Caco-2 (cell line): ENCODE results near the gene NFIC. TPM values are rescaled to one million over a fixed set of nuclear protein-coding genes. Genes with fewer than 3 reads are reported as not detected.

Experiments used
- BruUV-seq: library from RNA; stranded (reverse); fragments of 400-500 nt; replicated peaks from 2 replicates; lab custom pipeline; 2021; lab: Mats Ljungman, UMichigan
- CTCF ChIA-PET: fragments of 300-600 bp; sonication (Branson Sonifier 250); formaldehyde crosslinking; loops from one replicate; lab custom pipeline; 2022; ENCODE audit warnings: antibody characterized with exemption; lab: Charles Lee
- POLR2A ChIA-PET: fragments of 300-600 bp; sonication (Branson Sonifier 250); formaldehyde crosslinking; loops from one replicate; lab custom pipeline; 2022; ENCODE audit warnings: antibody characterized with exemption; lab: Charles Lee
- DNase-seq, 2 experiments: peaks; one replicate each; pipeline versions ENCODE4 v3.0.0 to v3.0.0-alpha.2; 2020 to 2022
- H3K27me3 ChIP-seq: replicated peaks from 2 replicates; pipeline ENCODE4 v1.6.0; 2011; ENCODE audit warnings: low read length; ENCODE audit not compliant: control insufficient read depth, insufficient read depth
- H3K36me3 ChIP-seq: 2 replicates; pipeline ENCODE4 v1.5.1; 2011; ENCODE audit warnings: low read length; ENCODE audit not compliant: control insufficient read depth, insufficient read depth
- H3K4me1 ChIP-seq: fragments of 250-450 bp; sonication (Bioruptor Pico); 2 replicates; pipeline ENCODE4 v1.5.1; 2020; ENCODE audit warnings: mild to moderate bottlenecking
- H3K4me3 ChIP-seq: 2 replicates; pipeline ENCODE4 v1.5.1; 2011; ENCODE audit warnings: low read depth, mild to moderate bottlenecking, control low read depth, low read length
- H3K9me3 ChIP-seq: fragments of 250-450 bp; sonication (Bioruptor Pico); 2 replicates; pipeline ENCODE4 v1.5.1; 2020; ENCODE audit warnings: mild to moderate bottlenecking, moderate library complexity
- H3K27ac Mint-ChIP-seq: one replicate; pipeline ENCODE4 v1.8.0; 2022; ENCODE audit warnings: mixed read lengths; ENCODE audit not compliant: unreplicated experiment
- H3K27me3 Mint-ChIP-seq: one replicate; pipeline ENCODE4 v1.8.0; 2022; ENCODE audit warnings: mixed read lengths; ENCODE audit not compliant: insufficient read depth, unreplicated experiment
- H3K36me3 Mint-ChIP-seq: one replicate; pipeline ENCODE4 v1.8.0; 2022; ENCODE audit warnings: mild to moderate bottlenecking, mixed read lengths; ENCODE audit not compliant: insufficient read depth, unreplicated experiment
- H3K4me1 Mint-ChIP-seq: one replicate; pipeline ENCODE4 v1.8.0; 2022; ENCODE audit warnings: low read depth, mixed read lengths; ENCODE audit not compliant: unreplicated experiment
- H3K4me3 Mint-ChIP-seq: one replicate; pipeline ENCODE4 v1.8.0; 2022; ENCODE audit warnings: mild to moderate bottlenecking, moderate library complexity, mixed read lengths; ENCODE audit not compliant: unreplicated experiment
- H3K9me3 Mint-ChIP-seq: one replicate; pipeline ENCODE4 v1.8.0; 2022; ENCODE audit warnings: mixed read lengths; ENCODE audit not compliant: unreplicated experiment
- intact Hi-C: fragments of 100-400 bp; cut with micrococcal nuclease; formaldehyde crosslinking; loops from one replicate; pipeline ENCODE4 v1.10.0; 2022; ENCODE audit not compliant: unreplicated experiment
- total RNA-seq: library from RNA; stranded (reverse); gene quantifications from 2 replicates; pipeline ENCODE4 v1.2.3, GENCODE V29; 2022
- TF ChIP-seq, protein P1 (sequence below), 2 experiments: fragments of 200-600 bp in 1 of 2; IDR thresholded peaks; 1 replicate in 1 of 2; 2 replicates in 1 of 2; pipeline versions ENCODE4 v1.5.1 to v1.8.0; 2011 to 2022; ENCODE audit warnings: antibody characterized with exemption in 1 of 2, control low read depth in 1 of 2, inconsistent platforms in 1 of 2, low read depth in 1 of 2, low read length in 1 of 2, mild to moderate bottlenecking in 1 of 2, moderate library complexity in 1 of 2; ENCODE audit not compliant: insufficient read depth in 1 of 2, severe bottlenecking in 1 of 2, unreplicated experiment in 1 of 2

Gene NFIC
- total RNA-seq, 1 experiment from 2014 or later, result 5.1 TPM

DNA sequence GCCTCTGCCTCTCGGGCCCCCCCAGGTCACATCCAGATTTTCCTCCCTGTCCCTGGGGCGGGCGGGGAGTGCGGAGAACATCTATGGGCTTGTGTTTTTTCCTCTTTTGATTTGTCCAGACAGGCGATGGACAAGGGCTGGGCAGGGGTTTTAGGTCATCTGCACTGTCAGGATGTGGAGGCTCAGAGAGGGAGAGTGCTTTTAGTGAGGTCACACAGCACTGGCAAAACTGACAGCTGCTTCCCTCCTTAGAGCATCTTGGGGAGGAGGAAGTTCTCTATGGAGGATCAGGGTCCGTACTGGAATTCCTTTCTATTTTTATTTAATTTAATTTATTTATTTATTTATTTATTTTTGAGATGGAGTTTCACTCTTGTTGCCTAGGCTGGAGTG is 38.9 kb downstream of the NFIC start:
- no peak for DNase-seq
- Histone ChIP-seq H3K4me3 (no peak overlapping the region), H3K9me3 (no peaks in the 10 kb centered on the region), H3K4me1 (no peaks in the 10 kb centered on the region), H3K27me3 (no peaks in the 10 kb centered on the region), H3K36me3 (no peaks in the 10 kb centered on the region)
- CTCF ChIA-PET, result no interaction called here
- POLR2A ChIA-PET, result no interaction called here
- Mint-ChIP-seq H3K4me3 (no peak overlapping the region), H3K36me3 (no peaks in the 10 kb centered on the region), H3K27me3 (peaks cover 3% of the 10 kb centered on the region), H3K4me1 (no peaks in the 10 kb centered on the region), H3K9me3 (no peaks in the 10 kb centered on the region), H3K27ac (no peak overlapping the region)
- BruUV-seq, result no TSS peak
- TF ChIP-seq, protein P1, sequence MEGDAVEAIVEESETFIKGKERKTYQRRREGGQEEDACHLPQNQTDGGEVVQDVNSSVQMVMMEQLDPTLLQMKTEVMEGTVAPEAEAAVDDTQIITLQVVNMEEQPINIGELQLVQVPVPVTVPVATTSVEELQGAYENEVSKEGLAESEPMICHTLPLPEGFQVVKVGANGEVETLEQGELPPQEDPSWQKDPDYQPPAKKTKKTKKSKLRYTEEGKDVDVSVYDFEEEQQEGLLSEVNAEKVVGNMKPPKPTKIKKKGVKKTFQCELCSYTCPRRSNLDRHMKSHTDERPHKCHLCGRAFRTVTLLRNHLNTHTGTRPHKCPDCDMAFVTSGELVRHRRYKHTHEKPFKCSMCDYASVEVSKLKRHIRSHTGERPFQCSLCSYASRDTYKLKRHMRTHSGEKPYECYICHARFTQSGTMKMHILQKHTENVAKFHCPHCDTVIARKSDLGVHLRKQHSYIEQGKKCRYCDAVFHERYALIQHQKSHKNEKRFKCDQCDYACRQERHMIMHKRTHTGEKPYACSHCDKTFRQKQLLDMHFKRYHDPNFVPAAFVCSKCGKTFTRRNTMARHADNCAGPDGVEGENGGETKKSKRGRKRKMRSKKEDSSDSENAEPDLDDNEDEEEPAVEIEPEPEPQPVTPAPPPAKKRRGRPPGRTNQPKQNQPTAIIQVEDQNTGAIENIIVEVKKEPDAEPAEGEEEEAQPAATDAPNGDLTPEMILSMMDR (IDR thresholded peaks at IDR 0.05; ENCODE audit: insufficient read depth in 1 of 2, low read depth in 1 of 2, low read length in 1 of 2, severe bottlenecking in 1 of 2, unreplicated experiment in 1 of 2), result no peak
- intact Hi-C loops, result no loop called here

DNA sequence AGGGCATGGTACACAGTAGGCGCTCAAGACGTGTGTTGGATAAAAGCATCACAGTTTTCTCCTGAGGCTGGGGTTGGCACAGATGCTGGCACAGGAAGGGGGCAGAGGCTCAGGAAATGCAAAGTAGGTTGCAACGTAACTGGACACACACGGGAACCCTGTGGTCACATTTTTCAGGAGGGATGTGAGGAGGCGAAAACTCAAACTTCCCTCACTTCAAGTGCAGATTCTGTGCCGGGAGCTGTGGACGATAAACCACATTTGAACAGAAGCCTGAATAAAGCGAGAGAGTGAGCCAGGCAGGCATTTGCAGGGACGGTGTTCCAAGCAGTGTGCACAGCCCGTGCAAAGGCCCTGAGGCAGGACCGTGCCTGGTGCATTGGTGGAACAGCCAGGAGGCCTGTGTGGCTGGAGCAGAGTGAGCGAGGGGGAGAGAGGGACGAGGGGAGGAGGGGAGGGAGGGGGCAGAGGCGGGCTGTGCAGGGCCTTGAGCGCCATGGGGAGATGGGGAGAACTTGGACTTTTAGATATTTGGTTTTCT is 40.3 kb downstream of the NFIC start:
- Mint-ChIP-seq H3K27ac (no peak overlapping the region), H3K27me3 (no peaks in the 10 kb centered on the region), H3K36me3 (no peaks in the 10 kb centered on the region), H3K4me1 (no peaks in the 10 kb centered on the region), H3K4me3 (no peak overlapping the region), H3K9me3 (no peaks in the 10 kb centered on the region)
- ChIA-PET CTCF (no interaction called here), POLR2A (no interaction called here)
- DNase-seq, result no peak
- no peaks in the 10 kb centered on the region for H3K4me1 ChIP-seq
- intact Hi-C loops, result no loop called here
- H3K27me3 ChIP-seq, result no peaks in the 10 kb centered on the region
- TF ChIP-seq, protein P1 (IDR thresholded peaks at IDR 0.05; ENCODE audit: insufficient read depth in 1 of 2, low read depth in 1 of 2, low read length in 1 of 2, severe bottlenecking in 1 of 2, unreplicated experiment in 1 of 2), result no peak
- BruUV-seq, result no TSS peak
- no peak overlapping the region for H3K4me3 ChIP-seq
- H3K9me3 ChIP-seq, result no peaks in the 10 kb centered on the region
- no peaks in the 10 kb centered on the region for H3K36me3 ChIP-seq

DNA sequence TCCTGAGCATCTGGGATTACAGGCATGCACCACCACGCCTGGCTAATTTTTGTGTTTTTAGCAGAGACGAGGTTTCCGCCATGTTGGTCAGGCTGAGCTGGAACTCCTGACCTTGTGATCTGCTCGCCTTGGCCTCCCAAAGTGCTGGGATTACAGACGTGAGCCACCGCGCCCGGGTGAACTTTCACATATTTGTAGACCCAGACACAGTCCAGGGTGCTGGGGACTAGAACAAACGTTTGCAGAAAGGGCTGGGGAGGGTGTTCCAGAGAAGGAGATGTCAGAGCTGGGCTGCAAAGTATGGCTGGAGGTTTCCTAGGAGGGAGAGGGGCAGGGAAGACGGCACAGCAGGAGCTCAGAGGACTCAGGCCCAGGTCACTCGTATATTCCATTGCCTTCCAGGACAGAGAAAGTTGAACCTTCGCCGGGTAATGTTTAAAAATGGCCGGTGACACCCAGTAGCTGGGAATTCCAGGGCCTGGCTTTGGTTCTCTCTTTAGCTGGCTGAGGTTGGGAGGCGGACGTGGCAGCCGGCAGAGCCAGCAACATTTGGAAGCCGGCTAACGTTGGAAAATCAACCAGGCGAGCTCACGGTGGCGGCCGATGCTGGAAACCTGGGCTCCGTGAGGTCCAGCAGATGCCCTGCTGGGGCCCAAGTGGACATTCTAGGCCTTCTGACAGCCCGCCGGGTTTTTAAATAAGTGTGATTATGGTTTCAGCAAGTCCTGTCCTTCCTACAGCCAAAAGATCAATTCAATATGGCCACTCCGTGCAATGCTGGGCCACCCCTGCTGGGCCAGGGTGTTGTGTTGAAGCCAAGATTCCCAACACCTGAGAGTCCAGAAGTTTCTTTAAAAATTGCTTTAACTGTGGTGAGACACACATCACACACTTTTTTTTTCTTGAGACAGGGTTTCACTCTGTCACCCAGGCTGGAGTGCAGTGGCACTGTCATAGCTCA is 41.5 kb downstream of the NFIC start:
- Histone ChIP-seq H3K9me3 (no peaks in the 10 kb centered on the region), H3K36me3 (no peaks in the 10 kb centered on the region), H3K4me3 (no peak overlapping the region), H3K27me3 (no peaks in the 10 kb centered on the region), H3K4me1 (no peaks in the 10 kb centered on the region)
- TF ChIP-seq, protein P1 (IDR thresholded peaks at IDR 0.05; ENCODE audit: insufficient read depth in 1 of 2, low read depth in 1 of 2, low read length in 1 of 2, severe bottlenecking in 1 of 2, unreplicated experiment in 1 of 2), result no peak
- CTCF ChIA-PET, result no interaction called here
- intact Hi-C loops, result no loop called here
- H3K4me3 Mint-ChIP-seq, result no peak overlapping the region
- H3K27me3 Mint-ChIP-seq, result no peaks in the 10 kb centered on the region
- POLR2A ChIA-PET, result no interaction called here
- no peaks in the 10 kb centered on the region for H3K36me3 Mint-ChIP-seq
- H3K4me1 Mint-ChIP-seq, result no peaks in the 10 kb centered on the region
- no peak overlapping the region for H3K27ac Mint-ChIP-seq
- no peaks in the 10 kb centered on the region for H3K9me3 Mint-ChIP-seq
- no TSS peak for BruUV-seq
- DNase-seq, result no peak
